HEK293 (cell line): Measurements from ENCODE around the gene AZIN2.
A peak's percentile ranks its signal among the peaks of the same experiment; 100 is the strongest.

Experiments
- CTCF ChIA-PET: fragments of 350-600 bp; formaldehyde crosslinking; extraction: SDS; loops from one replicate; lab custom pipeline; 2021; ENCODE audit warnings: antibody characterized with exemption; lab: Yijun Ruan, JAX
- POLR2A ChIA-PET: fragments of 300-600 bp; formaldehyde crosslinking; extraction: SDS; loops from one replicate; lab custom pipeline; 2020; ENCODE audit warnings: antibody characterized with exemption, inconsistent platforms; lab: Yijun Ruan, JAX
- H3K27ac ChIP-seq: fragments of 200-500 bp; sonication (Bioruptor generic); 2 replicates; pipeline ENCODE4 v1.5.1; 2014; ENCODE audit warnings: low read depth, low read length, control low read depth, inconsistent platforms; ENCODE audit errors: extremely low read depth
- H3K36me3 ChIP-seq, 2 experiments: fragments of 200-500 bp in 1 of 2; sonication (Bioruptor generic) in 1 of 2; 1 replicate in 1 of 2; 2 replicates in 1 of 2; pipeline ENCODE4 v1.5.1; 2014 to 2017; ENCODE audit warnings: inconsistent platforms in 2 of 2, low read length in 2 of 2; ENCODE audit not compliant: control insufficient read depth in 2 of 2, insufficient read depth in 1 of 2
- H3K4me1 ChIP-seq: fragments of 200-500 bp; sonication (Bioruptor generic); 2 replicates; pipeline ENCODE4 v1.5.1; 2014; ENCODE audit warnings: mild to moderate bottlenecking, low read length, inconsistent platforms; ENCODE audit not compliant: control insufficient read depth, insufficient read depth
- H3K4me3 ChIP-seq: 2 replicates; pipeline ENCODE4 v1.5.1; 2011; ENCODE audit warnings: low read depth, mild to moderate bottlenecking, control low read depth, low read length, moderate library complexity
- H3K9me3 ChIP-seq: fragments of 200-500 bp; sonication (Bioruptor generic); 2 replicates; pipeline ENCODE4 v1.5.1; 2014; ENCODE audit warnings: low read depth, low read length, inconsistent platforms; ENCODE audit not compliant: control insufficient read depth, insufficient read depth
- GLI2 ChIP-seq: fragments of 450-650 bp; formaldehyde crosslinking; IDR thresholded peaks from 2 replicates; pipeline ENCODE4; 2017; ENCODE audit warnings: missing biosample characterization, missing genetic modification characterization, low read depth, borderline replicate concordance
- KLF10 ChIP-seq: fragments of 450-650 bp; IDR thresholded peaks from 2 replicates; pipeline ENCODE4 v1.5.1; 2018; ENCODE audit warnings: missing biosample characterization, mild to moderate bottlenecking, missing genetic modification characterization
- KLF16 ChIP-seq: fragments of 450-650 bp; formaldehyde crosslinking; IDR thresholded peaks from 2 replicates; pipeline ENCODE4 v1.5.1; 2017; ENCODE audit warnings: missing biosample characterization, missing genetic modification characterization
- WT1 ChIP-seq: fragments of 450-650 bp; formaldehyde crosslinking; IDR thresholded peaks from 2 replicates; pipeline ENCODE4 v1.5.1; 2016; ENCODE audit warnings: missing biosample characterization, missing genetic modification characterization
- ZNF223 ChIP-seq: fragments of 450-650 bp; formaldehyde crosslinking; IDR thresholded peaks from 2 replicates; pipeline ENCODE4 v1.5.1; 2016; ENCODE audit warnings: missing biosample characterization, missing genetic modification characterization
- ZNF404 ChIP-seq: fragments of 450-650 bp; formaldehyde crosslinking; IDR thresholded peaks from 2 replicates; pipeline ENCODE4 v1.5.1; 2017; ENCODE audit warnings: missing biosample characterization, missing genetic modification characterization
- ZNF549 ChIP-seq: fragments of 450-650 bp; IDR thresholded peaks from 2 replicates; pipeline ENCODE4 v1.5.1; 2018; ENCODE audit warnings: missing biosample characterization, missing genetic modification characterization, mild to moderate bottlenecking, inconsistent platforms, moderate library complexity
- ZNF776 ChIP-seq: fragments of 450-650 bp; formaldehyde crosslinking; IDR thresholded peaks from 2 replicates; pipeline ENCODE4 v1.5.0; 2017; ENCODE audit warnings: missing biosample characterization, missing genetic modification characterization, borderline replicate concordance
- ZNF791 ChIP-seq: fragments of 450-650 bp; formaldehyde crosslinking; IDR thresholded peaks from 2 replicates; pipeline ENCODE4 v1.5.1; 2016; ENCODE audit warnings: missing biosample characterization, missing genetic modification characterization
- TF ChIP-seq, protein P1 (sequence below): fragments of 450-650 bp; formaldehyde crosslinking; IDR thresholded peaks from 2 replicates; pipeline ENCODE4 v1.5.1; 2016; ENCODE audit warnings: missing biosample characterization, missing genetic modification characterization
- TF ChIP-seq, protein P2 (sequence below): fragments of 450-650 bp; formaldehyde crosslinking; IDR thresholded peaks from 2 replicates; pipeline ENCODE4 v1.5.1; 2016; ENCODE audit warnings: missing biosample characterization, missing genetic modification characterization
- TF ChIP-seq, protein P3 (sequence below): fragments of 450-650 bp; formaldehyde crosslinking; IDR thresholded peaks from 2 replicates; pipeline ENCODE4 v1.5.1; 2016; ENCODE audit warnings: missing biosample characterization, missing genetic modification characterization

Gene AZIN2

DNA sequence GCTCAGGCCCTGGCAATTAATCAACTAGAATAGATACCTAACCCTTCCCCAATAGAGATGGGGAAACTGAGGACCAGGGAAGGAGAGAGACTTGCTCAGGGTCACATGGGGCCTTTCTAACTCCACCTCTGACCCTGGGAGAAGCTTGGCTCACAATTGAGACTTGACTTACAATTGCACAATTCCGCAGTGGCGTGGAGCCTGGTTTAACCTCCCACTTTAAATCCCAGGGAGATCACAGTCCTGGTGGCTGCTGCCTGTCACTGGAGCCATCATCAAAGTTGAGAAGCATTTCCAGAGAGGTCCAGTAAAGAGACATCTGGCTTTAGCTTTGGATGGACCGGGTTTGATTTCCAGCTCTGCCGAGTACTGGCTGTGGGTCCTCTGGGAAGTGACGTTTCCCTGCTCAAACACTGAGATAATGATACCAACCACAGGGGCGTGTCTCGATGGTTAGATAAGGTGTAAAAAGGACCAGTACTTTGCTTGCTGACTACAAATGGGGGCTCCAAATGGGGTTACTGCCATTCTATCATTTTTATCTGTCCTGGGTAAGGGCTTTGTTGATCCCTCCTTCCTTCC is 61.6 kb downstream of the AZIN2 start:
- POLR2A ChIA-PET: no interaction called here
- no peak overlapping the region for H3K27ac ChIP-seq
- TF ChIP-seq KLF10: peak; percentile 43; the same call in 1 of the 2 replicates
- no peak for TF ChIP-seq ZNF776 (tag by site-specific recombination)
- TF ChIP-seq, protein P1, sequence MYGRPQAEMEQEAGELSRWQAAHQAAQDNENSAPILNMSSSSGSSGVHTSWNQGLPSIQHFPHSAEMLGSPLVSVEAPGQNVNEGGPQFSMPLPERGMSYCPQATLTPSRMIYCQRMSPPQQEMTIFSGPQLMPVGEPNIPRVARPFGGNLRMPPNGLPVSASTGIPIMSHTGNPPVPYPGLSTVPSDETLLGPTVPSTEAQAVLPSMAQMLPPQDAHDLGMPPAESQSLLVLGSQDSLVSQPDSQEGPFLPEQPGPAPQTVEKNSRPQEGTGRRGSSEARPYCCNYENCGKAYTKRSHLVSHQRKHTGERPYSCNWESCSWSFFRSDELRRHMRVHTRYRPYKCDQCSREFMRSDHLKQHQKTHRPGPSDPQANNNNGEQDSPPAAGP (tag by site-specific recombination): no peak
- no peak overlapping the region for H3K4me3 ChIP-seq
- H3K4me1 ChIP-seq: peaks cover 3% of the 10 kb centered on the region
- peaks cover 0 to 17% of the 10 kb centered on the region in 2 experiments; a peak in 1 of 3 replicates for H3K36me3 ChIP-seq
- H3K9me3 ChIP-seq: no peaks in the 10 kb centered on the region
- CTCF ChIA-PET: interaction anchor here (0.6 to 2.3 kb wide), 3 partner anchors 15 to 32 kb away, joined by 3 to 12 read pairs (median 3); no protein-coding TSS in a partner anchor

DNA sequence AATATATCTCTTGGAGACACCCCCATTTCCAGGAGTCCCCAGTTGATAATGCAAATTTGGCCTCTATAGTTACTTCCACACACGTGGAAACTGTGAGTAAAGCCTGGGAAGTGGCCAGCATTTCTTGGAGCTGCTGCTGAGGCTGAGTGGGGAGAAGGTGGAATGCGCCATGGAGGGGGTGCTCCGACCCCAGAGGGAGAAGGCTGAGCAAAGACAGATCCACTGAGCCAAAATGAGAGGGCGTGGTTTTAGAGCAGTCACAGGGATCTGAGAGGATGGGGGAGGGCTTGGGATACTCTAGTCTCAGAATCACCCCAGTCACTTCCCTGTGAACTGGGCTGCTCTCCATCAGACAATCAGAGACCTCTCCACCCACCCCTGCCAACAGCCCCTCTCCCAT is 62.2 kb downstream of the AZIN2 start:
- peaks cover 0 to 17% of the 10 kb centered on the region in 2 experiments; a peak in 1 of 3 replicates for H3K36me3 ChIP-seq
- ChIA-PET CTCF (interaction anchor here (2.3 kb wide), 1 partner anchor 16 kb away, joined by 12 read pairs; no protein-coding TSS in a partner anchor), POLR2A (no interaction called here)
- no peak overlapping the region for H3K27ac ChIP-seq
- peaks cover 3% of the 10 kb centered on the region for H3K4me1 ChIP-seq
- H3K9me3 ChIP-seq: no peaks in the 10 kb centered on the region
- no peak for TF ChIP-seq GLI2 (tag by site-specific recombination)
- TF ChIP-seq, protein P2, sequence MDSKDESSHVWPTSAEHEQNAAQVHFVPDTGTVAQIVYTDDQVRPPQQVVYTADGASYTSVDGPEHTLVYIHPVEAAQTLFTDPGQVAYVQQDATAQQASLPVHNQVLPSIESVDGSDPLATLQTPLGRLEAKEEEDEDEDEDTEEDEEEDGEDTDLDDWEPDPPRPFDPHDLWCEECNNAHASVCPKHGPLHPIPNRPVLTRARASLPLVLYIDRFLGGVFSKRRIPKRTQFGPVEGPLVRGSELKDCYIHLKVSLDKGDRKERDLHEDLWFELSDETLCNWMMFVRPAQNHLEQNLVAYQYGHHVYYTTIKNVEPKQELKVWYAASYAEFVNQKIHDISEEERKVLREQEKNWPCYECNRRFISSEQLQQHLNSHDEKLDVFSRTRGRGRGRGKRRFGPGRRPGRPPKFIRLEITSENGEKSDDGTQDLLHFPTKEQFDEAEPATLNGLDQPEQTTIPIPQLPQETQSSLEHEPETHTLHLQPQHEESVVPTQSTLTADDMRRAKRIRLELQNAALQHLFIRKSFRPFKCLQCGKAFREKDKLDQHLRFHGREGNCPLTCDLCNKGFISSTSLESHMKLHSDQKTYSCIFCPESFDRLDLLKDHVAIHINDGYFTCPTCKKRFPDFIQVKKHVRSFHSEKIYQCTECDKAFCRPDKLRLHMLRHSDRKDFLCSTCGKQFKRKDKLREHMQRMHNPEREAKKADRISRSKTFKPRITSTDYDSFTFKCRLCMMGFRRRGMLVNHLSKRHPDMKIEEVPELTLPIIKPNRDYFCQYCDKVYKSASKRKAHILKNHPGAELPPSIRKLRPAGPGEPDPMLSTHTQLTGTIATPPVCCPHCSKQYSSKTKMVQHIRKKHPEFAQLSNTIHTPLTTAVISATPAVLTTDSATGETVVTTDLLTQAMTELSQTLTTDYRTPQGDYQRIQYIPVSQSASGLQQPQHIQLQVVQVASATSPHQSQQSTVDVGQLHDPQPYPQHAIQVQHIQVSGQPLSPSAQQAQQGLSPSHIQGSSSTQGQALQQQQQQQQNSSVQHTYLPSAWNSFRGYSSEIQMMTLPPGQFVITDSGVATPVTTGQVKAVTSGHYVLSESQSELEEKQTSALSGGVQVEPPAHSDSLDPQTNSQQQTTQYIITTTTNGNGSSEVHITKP (tag by site-specific recombination): peak; percentile 76
- H3K4me3 ChIP-seq: no peak overlapping the region

DNA sequence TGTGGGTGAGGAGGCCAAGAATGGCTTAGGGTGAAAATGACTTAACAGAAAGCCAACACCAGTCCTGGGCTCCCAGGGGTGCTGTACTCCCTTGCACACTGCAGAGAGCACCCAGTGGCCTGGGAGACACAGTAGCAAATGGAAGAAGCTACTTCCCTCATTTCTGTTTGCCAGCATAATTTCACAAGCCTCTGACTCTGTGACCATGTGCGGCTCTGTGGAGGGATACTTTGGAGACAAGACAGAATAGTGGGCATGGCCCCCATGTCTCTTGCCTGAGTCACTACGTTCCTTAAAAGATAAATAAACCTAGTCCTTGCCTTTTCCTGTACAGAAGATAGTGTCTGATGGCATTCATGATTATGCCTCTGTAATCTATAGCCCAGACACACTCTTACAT is 62.7 kb downstream of the AZIN2 start:
- Histone ChIP-seq H3K4me1 (peaks cover 3% of the 10 kb centered on the region), H3K36me3 (peaks cover 0 to 17% of the 10 kb centered on the region in 2 experiments; a peak in 1 of 3 replicates), H3K4me3 (no peak overlapping the region), H3K27ac (no peak overlapping the region), H3K9me3 (no peaks in the 10 kb centered on the region)
- ChIA-PET POLR2A (no interaction called here), CTCF (no interaction called here)
- TF ChIP-seq ZNF791 (tag by site-specific recombination) (no peak), WT1 (tag by site-specific recombination) (no peak), ZNF404 (tag by site-specific recombination) (no peak), ZNF549 (tag by site-specific recombination) (no peak), ZNF223 (no peak), KLF16 (tag by site-specific recombination) (no peak)
- TF ChIP-seq, protein P3, sequence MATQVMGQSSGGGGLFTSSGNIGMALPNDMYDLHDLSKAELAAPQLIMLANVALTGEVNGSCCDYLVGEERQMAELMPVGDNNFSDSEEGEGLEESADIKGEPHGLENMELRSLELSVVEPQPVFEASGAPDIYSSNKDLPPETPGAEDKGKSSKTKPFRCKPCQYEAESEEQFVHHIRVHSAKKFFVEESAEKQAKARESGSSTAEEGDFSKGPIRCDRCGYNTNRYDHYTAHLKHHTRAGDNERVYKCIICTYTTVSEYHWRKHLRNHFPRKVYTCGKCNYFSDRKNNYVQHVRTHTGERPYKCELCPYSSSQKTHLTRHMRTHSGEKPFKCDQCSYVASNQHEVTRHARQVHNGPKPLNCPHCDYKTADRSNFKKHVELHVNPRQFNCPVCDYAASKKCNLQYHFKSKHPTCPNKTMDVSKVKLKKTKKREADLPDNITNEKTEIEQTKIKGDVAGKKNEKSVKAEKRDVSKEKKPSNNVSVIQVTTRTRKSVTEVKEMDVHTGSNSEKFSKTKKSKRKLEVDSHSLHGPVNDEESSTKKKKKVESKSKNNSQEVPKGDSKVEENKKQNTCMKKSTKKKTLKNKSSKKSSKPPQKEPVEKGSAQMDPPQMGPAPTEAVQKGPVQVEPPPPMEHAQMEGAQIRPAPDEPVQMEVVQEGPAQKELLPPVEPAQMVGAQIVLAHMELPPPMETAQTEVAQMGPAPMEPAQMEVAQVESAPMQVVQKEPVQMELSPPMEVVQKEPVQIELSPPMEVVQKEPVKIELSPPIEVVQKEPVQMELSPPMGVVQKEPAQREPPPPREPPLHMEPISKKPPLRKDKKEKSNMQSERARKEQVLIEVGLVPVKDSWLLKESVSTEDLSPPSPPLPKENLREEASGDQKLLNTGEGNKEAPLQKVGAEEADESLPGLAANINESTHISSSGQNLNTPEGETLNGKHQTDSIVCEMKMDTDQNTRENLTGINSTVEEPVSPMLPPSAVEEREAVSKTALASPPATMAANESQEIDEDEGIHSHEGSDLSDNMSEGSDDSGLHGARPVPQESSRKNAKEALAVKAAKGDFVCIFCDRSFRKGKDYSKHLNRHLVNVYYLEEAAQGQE (tag by site-specific recombination): no peak
